Stimulated activated CD4-positive, alpha-beta T cell treated with anti-CD3 and anti-CD28 coated beads, TNF-alpha, amount 100 ng/mL, for 1 hour (primary cell): Measurements from ENCODE around the gene PLEKHG4.

Experiments
- DNase-seq, 3 donors: peaks; one replicate each; pipeline ENCODE4 v3.0.0-alpha.2; 2020; ENCODE audit warnings: low read depth in 3 of 3, low spot score in 1 of 3

The PLEKHG4 gene

GRCh38 chr16:67283826-67284555 is 4.7 kb downstream of the PLEKHG4 start:
- no peak for DNase-seq

- no peak for DNase-seq
Measured at GRCh38 chr16:67284699-67285646, 5.6 kb downstream of the PLEKHG4 start.

- DNase-seq: no peak
Measured at GRCh38 chr16:67286441-67287235, 7.3 kb downstream of the PLEKHG4 start.

- DNase-seq: no peak
Measured at GRCh38 chr16:67287960-67288359, 8.6 kb downstream of the PLEKHG4 start.

- no peak for DNase-seq
Measured at GRCh38 chr16:67291461-67291860, 12.1 kb downstream of the PLEKHG4 start.

- DNase-seq: no peak
Measured at GRCh38 chr16:67294171-67294757, 14.9 kb downstream of the PLEKHG4 start.

- DNase-seq: no peak
Measured at GRCh38 chr16:67294938-67295361, 15.6 kb downstream of the PLEKHG4 start.

GRCh38 chr16:67296420-67296819 is 17.1 kb downstream of the PLEKHG4 start:
- no peak for DNase-seq

- DNase-seq: no peak
Measured at GRCh38 chr16:67298277-67298676, 18.9 kb downstream of the PLEKHG4 start.

- no peak for DNase-seq
Measured at GRCh38 chr16:67299269-67299668, 19.9 kb downstream of the PLEKHG4 start.

GRCh38 chr16:67301080-67301782 is 21.9 kb downstream of the PLEKHG4 start:
- DNase-seq: no peak

GRCh38 chr16:67302076-67302475 is 22.7 kb downstream of the PLEKHG4 start:
- DNase-seq: no peak

- DNase-seq: no peak
Measured at GRCh38 chr16:67302970-67303369, 23.6 kb downstream of the PLEKHG4 start.

GRCh38 chr16:67304020-67304419 is 24.7 kb downstream of the PLEKHG4 start:
- DNase-seq: no peak

GRCh38 chr16:67305216-67306071 is 26.1 kb downstream of the PLEKHG4 start:
- no peak for DNase-seq

- DNase-seq: no peak
Measured at GRCh38 chr16:67310561-67310960, 31.2 kb downstream of the PLEKHG4 start.

GRCh38 chr16:67311607-67312488 is 32.5 kb downstream of the PLEKHG4 start:
- DNase-seq: peak in 2 of 3 donors; percentile 11 to 62

- DNase-seq: no peak
Measured at GRCh38 chr16:67312719-67313118, 33.4 kb downstream of the PLEKHG4 start.
